COLO829 (cell line): Measurements from ENCODE around the gene SHANK3.

Source experiments
- DNase-seq: peaks from one replicate; pipeline ENCODE4 v3.0.0; 2012; ENCODE audit warnings: low spot score

The SHANK3 gene

DNA sequence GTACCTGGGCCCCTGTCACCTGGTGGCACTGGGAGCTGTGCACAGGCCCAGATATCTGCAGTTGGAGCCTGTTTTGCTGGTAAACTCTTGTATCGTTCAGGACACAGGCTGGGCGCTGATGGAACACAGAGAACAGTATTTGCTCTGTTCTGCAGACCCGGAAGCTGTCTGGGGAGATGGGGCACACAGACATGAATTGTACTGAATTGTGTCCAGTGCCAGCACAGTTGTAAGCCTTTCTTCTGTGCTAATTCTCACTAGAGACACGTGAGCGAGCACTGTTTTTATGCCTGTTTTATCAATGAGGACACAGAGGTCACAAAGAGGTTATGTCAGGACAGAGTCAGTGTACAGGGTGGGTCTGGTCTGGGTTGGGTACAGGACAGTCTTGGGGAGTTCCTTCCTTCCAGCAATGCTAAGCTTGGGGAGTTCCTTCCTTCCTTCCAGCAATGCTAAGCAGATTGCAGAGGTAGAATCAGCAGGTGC lies 41.0 kb downstream of the SHANK3 start:
- DNase-seq, result peak; percentile 99

DNA sequence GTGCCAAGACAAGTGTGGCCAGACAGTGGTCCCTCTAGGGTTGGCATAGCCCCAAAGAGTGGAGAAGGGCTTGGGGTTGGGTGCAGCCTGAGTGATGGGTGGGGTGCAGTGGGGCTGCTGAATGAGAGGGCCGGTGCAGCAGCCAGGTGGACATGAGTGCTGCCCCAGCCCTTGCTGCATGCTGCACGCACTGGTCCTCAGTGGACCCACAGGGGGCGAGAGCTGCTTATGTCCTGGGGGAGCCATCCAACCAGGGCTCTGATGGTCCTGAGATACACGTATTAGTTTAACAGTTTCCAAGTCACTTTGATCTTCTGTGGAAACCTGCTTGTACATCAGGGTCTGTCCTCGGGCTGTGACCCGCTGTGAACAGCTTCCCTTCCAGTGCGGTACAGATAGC lies 41.5 kb downstream of the SHANK3 start:
- DNase-seq, result no peak

- no peak for DNase-seq
Observed at GRCh38 chr22:50714631-50715179, 42.1 kb downstream of the SHANK3 start.

- no peak for DNase-seq
Observed at GRCh38 chr22:50715250-50715649, 42.6 kb downstream of the SHANK3 start.

GRCh38 chr22:50715776-50716175 lies 43.2 kb downstream of the SHANK3 start:
- DNase-seq, result no peak

DNA sequence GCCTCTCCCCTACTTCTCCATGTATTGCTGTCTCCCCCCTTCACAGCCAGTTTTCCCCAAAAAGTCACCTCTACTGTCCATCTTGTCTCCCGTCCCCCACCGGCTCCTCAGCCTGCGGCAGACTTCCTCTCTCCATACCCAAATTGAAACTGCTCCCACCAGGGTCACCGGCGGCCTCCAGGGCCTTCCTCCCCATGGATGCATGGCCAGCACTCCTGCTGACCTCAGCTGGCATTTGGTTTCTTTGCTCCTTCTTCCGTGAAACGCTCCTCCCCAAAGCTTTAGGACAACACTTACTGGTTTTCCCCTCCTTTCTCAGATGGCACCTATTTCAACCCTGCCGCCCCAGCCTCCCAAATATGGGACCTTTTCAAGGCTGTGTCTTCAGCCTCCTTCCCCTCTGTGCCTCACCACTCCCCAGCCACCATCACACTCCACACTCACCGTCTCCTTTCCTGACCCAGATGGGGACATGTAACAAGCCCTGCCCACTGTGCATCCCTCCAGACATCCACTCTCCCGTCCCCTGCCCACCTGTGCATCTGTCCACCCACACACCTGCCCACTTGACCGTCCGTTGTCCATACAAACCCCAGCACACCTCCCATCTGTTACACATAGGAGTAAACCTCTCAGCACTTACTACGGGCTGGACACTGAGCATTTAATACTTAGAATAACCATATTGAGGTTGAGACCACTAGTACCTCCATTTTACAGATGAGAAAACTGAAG lies 43.8 kb downstream of the SHANK3 start:
- DNase-seq, result no peak

- no peak for DNase-seq
Observed at GRCh38 chr22:50717709-50718351, 45.2 kb downstream of the SHANK3 start.

GRCh38 chr22:50718352-50718709 lies 45.7 kb downstream of the SHANK3 start:
- DNase-seq, result no peak

DNA sequence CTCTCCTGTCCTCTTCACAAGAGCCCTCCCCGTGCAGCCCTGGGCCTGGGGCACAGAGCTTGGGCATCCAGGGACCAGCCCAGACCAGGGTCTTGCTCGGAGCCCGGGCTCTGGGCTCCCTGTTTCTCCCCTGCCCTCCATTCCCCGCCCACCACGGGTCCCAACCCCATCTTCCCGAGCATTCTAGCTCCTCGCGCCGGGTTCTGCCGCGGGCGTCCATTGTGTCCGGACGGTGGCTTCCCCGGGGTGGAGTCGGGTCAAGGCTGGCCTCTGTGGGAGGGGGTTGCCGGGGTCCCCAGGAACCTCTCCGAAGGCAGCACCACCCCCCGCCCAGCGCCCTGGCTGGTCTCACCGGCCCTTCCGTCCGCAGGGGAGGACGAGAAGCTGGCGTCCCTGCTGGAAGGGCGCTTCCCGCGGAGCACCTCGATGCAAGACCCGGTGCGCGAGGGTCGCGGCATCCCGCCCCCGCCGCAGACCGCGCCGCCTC lies 47.2 kb downstream of the SHANK3 start:
- DNase-seq, result no peak

DNA sequence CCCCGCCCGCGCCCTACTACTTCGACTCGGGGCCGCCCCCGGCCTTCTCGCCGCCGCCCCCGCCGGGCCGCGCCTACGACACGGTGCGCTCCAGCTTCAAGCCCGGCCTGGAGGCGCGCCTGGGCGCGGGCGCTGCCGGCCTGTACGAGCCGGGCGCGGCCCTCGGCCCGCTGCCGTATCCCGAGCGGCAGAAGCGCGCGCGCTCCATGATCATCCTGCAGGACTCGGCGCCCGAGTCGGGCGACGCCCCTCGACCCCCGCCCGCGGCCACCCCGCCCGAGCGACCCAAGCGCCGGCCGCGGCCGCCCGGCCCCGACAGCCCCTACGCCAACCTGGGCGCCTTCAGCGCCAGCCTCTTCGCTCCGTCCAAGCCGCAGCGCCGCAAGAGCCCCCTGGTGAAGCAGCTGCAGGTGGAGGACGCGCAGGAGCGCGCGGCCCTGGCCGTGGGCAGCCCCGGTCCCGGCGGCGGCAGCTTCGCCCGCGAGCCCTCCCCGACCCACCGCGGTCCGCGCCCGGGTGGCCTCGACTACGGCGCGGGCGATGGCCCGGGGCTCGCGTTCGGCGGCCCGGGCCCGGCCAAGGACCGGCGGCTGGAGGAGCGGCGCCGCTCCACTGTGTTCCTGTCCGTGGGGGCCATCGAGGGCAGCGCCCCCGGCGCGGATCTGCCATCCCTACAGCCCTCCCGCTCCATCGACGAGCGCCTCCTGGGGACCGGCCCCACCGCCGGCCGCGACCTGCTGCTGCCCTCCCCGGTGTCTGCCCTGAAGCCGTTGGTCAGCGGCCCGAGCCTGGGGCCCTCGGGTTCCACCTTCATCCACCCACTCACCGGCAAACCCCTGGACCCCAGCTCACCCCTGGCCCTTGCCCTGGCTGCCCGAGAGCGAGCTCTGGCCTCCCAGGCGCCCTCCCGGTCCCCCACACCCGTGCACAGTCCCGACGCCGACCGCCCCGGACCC lies 48.0 kb downstream of the SHANK3 start:
- no peak for DNase-seq

GRCh38 chr22:50721257-50721844 lies 48.7 kb downstream of the SHANK3 start:
- DNase-seq, result no peak

- no peak for DNase-seq
Observed at GRCh38 chr22:50722048-50722701, 49.6 kb downstream of the SHANK3 start.
